ENCODE measurements around the gene RLIM. TPM values are rescaled to one million over a fixed set of nuclear protein-coding genes. Genes with fewer than 3 reads are reported as not detected.

The RLIM gene
- total and polyA plus RNA-seq, 2 donors from 2014 or later = 6.8 to 42.7 TPM

GRCh38 chrX:74551934-74552333, 62.5 kb downstream of the RLIM start:
- TF ChIP-seq CTCF (IDR thresholded peaks at IDR 0.05; ENCODE audit: borderline replicate concordance, extremely low read depth, insufficient read depth) = no peak
- Histone ChIP-seq H3K27me3 (ENCODE audit: control insufficient read depth, insufficient read depth, low read length) (no peaks in the 10 kb centered on the region), H3K9ac (ENCODE audit: low read length in 3 of 3) (no peak overlapping the region), H3K36me3 (ENCODE audit: control insufficient read depth in 2 of 3, insufficient read depth in 3 of 3, low read length in 3 of 3) (no peaks in the 10 kb centered on the region), H3K4me1 (ENCODE audit: control insufficient read depth in 2 of 3, insufficient read depth in 2 of 3, low read depth in 1 of 3, low read length in 3 of 3) (no peaks in the 10 kb centered on the region), H3K9me3 (ENCODE audit: control insufficient read depth in 2 of 3, insufficient read depth in 1 of 3, low read length in 3 of 3) (no peaks in the 10 kb centered on the region), H3K4me3 (ENCODE audit: low read length in 3 of 3) (no peak overlapping the region), H3K27ac (ENCODE audit: low read depth in 2 of 2, low read length in 2 of 2) (no peak overlapping the region)
- no peak for DNase-seq
- intact Hi-C loops (cut with DNase I) = no loop called here
- FAIRE-seq = no peak

DNA sequence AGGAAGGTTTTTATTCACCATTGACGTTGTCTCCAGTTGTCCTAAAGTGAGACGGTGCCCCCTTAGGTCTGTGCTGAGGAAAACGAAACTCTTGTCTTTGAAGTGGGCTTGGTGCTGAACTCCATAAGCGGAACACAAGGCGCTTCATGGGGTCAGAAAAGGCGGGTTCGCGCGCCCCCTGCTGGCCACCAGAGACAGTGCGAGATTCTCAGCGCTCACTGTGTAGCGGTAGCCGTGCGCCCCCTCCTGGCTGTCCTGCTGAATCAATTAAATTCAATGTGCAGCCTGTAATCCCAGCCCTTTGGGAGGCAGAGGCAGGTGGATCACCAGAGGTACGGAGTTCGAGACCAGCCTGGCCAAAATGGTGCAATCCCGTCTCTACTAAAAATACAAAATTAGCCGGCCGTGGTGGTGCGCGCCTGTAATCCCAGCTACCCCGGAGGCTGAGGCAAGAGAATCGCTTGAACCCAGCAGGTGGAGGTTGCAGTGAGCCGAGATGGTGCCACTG, 64.1 kb downstream of the RLIM start:
- Histone ChIP-seq H3K36me3 (ENCODE audit: control insufficient read depth in 2 of 3, insufficient read depth in 3 of 3, low read length in 3 of 3) (no peaks in the 10 kb centered on the region), H3K27ac (ENCODE audit: low read depth in 2 of 2, low read length in 2 of 2) (no peak overlapping the region), H3K4me3 (ENCODE audit: low read length in 3 of 3) (peak overlapping the region; percentile 14 to 34 (median 24)), H3K9me3 (ENCODE audit: control insufficient read depth in 2 of 3, insufficient read depth in 1 of 3, low read length in 3 of 3) (peaks cover 0 to 5% (median 0%) of the 10 kb centered on the region in 3 donors), H3K4me1 (ENCODE audit: control insufficient read depth in 2 of 3, insufficient read depth in 2 of 3, low read depth in 1 of 3, low read length in 3 of 3) (no peaks in the 10 kb centered on the region), H3K27me3 (ENCODE audit: control insufficient read depth, insufficient read depth, low read length) (no peaks in the 10 kb centered on the region), H3K9ac (ENCODE audit: low read length in 3 of 3) (no peak overlapping the region)
- peak; percentile 85 to 91 (median 87) for DNase-seq
- intact Hi-C loops (cut with DNase I) = no loop called here
- peak; percentile 99 for TF ChIP-seq CTCF (IDR thresholded peaks at IDR 0.05; ENCODE audit: borderline replicate concordance, extremely low read depth, insufficient read depth)
- peak; percentile 63 for FAIRE-seq

DNA sequence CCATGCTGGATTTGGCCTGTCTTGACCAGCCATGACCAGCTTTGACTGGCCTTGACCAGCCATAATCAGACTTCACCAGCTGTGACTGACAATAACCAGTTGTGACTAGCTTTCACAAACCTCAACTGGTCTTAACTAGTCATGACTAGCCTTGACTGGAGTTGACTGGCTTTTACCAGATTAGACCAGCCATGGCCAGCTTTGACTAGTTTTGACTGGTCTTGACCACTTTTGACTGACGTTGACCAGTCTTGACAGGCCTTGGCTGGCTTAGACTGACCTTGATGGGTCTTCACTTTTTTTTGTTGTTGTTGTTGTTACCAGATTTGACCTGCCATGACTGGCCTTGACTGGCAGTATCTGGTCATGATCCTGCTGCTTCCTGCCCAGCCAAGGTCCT, 67.4 kb downstream of the RLIM start:
- DNase-seq (no peak), FAIRE-seq (no peak)
- intact Hi-C loops (cut with DNase I) = loop anchor here (10.0 kb wide), 1 partner anchor 162 kb away; no protein-coding TSS in a partner anchor
- no peak for TF ChIP-seq CTCF (IDR thresholded peaks at IDR 0.05; ENCODE audit: borderline replicate concordance, extremely low read depth, insufficient read depth)
- H3K4me1 ChIP-seq (ENCODE audit: control insufficient read depth in 2 of 3, insufficient read depth in 2 of 3, low read depth in 1 of 3, low read length in 3 of 3) = no peaks in the 10 kb centered on the region
- no peaks in the 10 kb centered on the region for H3K27me3 ChIP-seq (ENCODE audit: control insufficient read depth, insufficient read depth, low read length)
- no peak overlapping the region for H3K4me3 ChIP-seq (ENCODE audit: low read length in 3 of 3)
- peaks cover 0 to 5% (median 0%) of the 10 kb centered on the region in 3 donors for H3K9me3 ChIP-seq (ENCODE audit: control insufficient read depth in 2 of 3, insufficient read depth in 1 of 3, low read length in 3 of 3)
- no peak overlapping the region for H3K27ac ChIP-seq (ENCODE audit: low read depth in 2 of 2, low read length in 2 of 2)
- H3K36me3 ChIP-seq (ENCODE audit: control insufficient read depth in 2 of 3, insufficient read depth in 3 of 3, low read length in 3 of 3) = no peaks in the 10 kb centered on the region
- no peak overlapping the region for H3K9ac ChIP-seq (ENCODE audit: low read length in 3 of 3)
